NCI-H446 treated with DMSO at 0.1 percent for 48 hours (cell line): ENCODE results near the gene ELANE.
"Not testable (repeated sequence)": the region's sequence is repeated elsewhere in the genome, so short reads cannot be mapped to it uniquely, and the experiment has no call there.

ENCODE experiments used
- DNase-seq: peaks from one replicate; lab custom pipeline; 2025; lab: John Stamatoyannopoulos, UW

The ELANE gene

GRCh38 chr19:862581-863314 is 10.6 kb downstream of the ELANE start:
- no peak for DNase-seq

DNA sequence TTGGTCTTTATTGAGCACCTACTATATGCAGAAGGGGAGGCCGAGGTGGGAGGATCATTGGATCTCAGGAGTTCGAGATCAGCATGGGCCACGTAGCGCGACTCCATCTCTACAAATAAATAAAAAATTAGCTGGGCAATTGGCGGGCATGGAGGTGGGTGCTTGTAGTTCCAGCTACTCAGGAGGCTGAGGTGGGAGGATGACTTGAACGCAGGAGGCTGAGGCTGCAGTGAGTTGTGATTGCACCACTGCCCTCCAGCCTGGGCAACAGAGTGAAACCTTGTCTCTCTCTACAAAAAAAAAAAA is 11.2 kb downstream of the ELANE start:
- DNase-seq, result no peak

DNA sequence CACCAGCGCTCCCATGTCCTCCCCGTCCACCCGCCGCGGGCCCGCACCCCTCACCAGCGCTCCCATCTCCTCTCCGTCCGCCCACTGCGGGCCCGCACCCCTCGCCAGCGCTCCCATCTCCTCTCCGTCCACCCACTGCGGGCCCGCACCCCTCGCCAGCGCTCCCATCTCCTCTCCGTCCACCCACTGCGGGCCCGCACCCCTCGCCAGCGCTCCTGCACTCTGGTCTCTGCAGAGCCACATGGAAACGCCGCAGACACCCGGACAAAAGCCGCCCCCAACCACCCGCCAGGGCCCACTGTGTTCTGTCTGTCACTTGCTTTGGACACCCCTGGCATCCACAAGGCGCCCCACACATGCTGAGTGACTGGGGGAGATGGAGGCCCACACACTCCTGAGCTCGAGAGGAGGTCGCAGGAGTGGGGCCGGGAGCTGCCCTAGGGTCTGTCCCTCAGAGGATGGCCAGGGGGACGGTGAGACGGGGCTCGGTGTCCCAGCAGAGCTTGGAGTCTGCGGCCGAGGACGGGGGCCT is 14.7 kb downstream of the ELANE start:
- no peak for DNase-seq

- DNase-seq, result no peak
Observed at GRCh38 chr19:867301-867793, 15.2 kb downstream of the ELANE start.

DNA sequence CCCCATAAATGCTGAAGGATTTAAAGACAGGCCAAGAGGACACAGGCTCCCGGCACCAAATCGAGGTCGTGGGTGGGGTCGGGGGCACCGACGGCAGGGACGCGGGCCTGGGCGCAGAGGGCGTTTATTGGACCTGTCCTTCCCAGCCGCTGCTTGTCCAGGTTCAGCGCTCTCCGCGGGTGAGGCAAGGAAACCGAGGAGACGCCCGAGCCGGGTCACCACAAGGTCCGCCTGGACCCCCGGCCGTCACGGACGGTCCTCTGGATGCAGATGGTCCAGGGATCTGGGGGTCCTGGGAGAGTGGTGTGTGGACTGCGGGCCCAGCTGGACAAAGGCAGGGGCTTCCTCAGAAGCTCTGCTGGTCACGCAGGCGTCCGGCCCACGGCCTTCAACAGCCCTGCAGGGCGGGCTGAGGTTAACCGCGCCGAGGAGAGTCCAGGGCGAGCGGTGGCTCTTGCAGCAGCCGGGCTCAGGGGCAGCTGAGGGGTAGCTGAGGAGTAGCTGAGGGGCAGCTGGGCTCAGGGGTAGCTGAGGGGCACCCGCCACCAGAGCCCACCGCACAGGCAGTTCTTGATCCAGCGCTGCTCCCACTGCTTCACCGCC is 15.9 kb downstream of the ELANE start:
- DNase-seq, result no peak

- DNase-seq, result no peak
Observed at GRCh38 chr19:868458-869244, 16.5 kb downstream of the ELANE start.

- DNase-seq, result no peak
Observed at GRCh38 chr19:869245-870177, 17.4 kb downstream of the ELANE start.

- DNase-seq, result no peak
Observed at GRCh38 chr19:870314-870713, 18.2 kb downstream of the ELANE start.

DNA sequence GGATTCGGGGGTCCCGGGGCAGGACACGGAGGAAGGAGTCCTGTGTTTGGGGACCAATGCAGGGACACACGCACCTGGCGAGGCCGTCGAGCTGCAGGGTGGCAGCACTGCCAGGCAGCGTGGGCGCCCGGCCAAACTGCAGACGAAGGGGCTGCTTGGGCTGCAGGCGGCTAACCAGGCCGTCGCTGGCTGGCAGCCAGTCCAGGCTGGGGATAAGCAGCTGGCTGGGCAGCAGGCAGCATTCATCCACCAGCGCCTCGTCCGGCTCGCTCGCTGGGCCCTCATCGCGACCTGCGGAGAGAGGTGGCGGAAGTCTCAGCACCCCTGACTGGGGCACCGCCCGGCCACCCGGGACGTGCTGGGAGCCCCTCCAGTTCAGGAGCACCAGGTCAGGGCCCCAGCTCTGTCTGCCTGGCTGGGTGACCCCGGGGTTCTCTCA is 18.9 kb downstream of the ELANE start:
- peak; percentile 36 for DNase-seq

- no peak for DNase-seq
Observed at GRCh38 chr19:871446-872265, 19.6 kb downstream of the ELANE start.

DNA sequence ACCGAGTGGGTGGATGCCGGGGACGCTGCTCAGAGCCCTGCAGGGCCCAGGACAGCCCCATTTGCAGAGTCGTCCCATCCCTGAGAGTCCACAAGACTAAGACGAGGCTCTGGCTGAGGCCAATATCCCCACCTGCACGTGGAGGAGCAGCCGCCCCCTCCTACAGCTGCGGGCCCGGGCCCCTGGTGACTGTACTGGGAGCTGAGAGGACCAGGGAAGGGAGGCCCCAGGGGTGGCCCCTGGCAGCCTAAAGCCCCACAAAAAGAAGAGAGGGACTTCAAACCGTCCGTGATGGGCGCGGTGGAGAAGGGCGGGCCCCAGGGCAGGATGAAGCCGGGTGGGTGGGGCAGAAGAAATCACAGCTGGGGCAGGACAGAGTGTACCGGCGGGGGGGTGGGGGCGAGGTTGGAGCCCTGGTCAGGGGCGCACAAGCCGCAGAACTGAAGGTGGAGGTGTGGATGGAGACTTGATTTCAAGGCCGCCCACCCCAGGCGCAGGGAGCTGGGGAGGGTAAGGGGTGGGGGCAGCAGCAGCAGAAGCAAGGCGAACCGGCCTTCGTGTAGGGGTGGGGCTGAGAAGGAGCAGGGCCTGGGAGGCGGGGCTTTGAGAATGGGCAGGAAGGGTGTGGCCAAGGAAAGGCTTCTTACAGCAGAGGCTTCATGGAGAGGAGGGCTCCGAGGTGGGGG is 20.3 kb downstream of the ELANE start:
- no peak for DNase-seq

DNA sequence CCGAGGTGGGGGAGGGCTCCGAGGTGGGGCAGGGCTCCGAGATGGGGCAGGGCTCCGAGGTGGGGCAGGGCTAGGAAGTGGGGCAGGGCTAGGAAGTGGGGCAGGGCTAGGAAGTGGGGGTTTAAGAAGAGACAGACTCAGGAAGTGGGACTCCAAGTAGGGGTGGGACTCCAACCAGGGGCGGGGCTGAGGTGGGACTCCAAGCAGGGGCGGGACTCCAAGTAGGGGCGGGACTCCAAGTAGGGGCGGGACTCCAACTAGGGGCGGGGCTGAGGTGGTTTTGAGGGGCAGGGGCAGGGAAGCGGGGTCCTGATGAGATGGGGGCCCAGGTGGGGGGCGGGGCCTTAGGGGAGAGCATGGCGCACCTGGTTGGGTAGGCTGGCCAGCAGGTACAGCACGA is 21.0 kb downstream of the ELANE start:
- DNase-seq, result no peak

GRCh38 chr19:873561-874041 is 21.5 kb downstream of the ELANE start:
- no peak for DNase-seq

DNA sequence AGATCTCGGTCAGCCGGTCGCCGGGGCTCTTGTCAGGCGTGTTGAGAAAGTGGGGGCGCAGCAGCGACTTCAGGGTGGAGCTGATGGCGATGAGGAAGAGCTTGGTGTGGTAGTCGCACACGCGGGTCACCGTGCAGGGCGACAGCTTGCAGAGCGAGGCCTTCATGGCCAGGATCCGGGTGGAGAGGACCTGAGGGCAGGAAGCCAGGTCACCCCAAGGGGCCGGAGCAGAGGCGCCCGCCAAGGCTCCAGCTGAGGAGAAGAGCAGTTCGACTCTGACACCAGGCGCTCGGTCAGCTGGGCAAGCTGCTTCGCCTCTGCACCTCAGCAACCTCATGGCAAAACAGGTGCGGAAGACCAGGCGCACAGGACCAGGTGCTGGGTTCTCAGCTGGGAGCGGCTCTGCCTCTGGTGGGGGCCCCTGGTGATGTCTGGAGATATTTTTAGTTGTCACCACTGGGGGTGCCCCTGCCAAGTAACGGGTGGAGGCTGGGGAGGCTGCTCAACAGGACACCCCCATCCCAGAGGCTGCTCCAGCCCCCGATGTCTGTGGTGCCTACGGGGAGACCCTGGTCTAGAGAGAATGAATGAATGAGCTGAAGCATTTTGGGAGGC is 23.3 kb downstream of the ELANE start:
- DNase-seq, result no peak

DNA sequence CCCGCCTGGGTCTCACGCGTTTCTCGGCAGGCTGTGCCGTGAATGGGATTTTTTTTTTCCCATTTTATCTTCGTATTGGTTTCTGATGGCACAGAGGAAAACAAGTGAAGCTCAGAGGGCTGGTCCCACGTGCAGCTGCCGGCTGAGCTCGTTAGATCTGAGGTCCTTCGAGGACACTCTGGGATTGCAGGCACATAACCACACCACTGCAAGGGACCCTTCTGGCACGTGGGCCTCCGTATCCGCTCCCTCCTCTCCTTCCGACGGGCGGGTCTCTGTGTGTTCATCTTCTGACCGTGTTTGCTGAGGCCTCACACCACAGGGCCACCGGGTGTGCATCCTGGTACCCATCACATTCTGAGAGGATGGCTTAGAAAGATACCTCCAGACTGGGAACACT is 24.0 kb downstream of the ELANE start:
- DNase-seq, result no peak

GRCh38 chr19:876780-877314 is 24.7 kb downstream of the ELANE start:
- DNase-seq, result no peak

DNA sequence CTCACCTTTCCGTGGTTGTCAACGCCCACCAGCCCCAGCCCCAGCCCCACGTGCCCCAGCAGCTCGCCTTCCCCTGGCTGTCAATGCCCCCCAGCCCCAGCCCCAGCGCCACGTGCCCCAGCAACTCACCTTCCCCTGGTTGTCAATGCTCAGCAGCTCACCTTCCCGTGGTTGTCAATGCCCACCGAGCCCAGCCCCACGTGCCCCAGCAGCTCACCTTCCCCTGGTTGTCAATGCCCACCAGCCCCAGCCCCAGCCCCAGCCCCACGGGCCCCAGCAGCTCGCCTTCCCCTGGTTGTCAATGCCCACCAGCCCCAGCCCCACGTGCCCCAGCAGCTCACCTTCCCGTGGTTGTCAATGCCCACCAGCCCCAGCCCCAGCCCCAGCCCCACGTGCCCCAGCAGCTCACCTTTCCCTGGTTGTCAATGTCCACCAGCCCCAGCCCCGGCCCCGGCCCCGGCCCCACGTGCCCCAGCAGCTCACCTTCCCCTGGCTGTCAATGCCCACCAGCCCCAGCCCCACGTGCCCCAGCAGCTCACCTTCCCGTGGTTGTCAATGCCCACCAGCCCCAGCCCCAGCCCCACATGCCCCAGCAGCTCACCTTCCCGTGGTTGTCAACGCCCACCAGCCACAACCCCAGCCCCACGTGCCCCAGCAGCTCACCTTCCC is 26.0 kb downstream of the ELANE start:
- DNase-seq, result not testable (repeated sequence)

- DNase-seq, result not testable (repeated sequence)
Observed at GRCh38 chr19:878751-879561, 26.9 kb downstream of the ELANE start.
